HepG2 (cell line): ENCODE data around the gene CLMP. TPM values are rescaled to one million over a fixed set of nuclear protein-coding genes. Genes with fewer than 3 reads are reported as not detected.

Experiments used
- GATA4 ChIP-seq: sonication (generic); IDR thresholded peaks from 2 replicates; pipeline ENCODE4 v1.6.1; 2016; ENCODE audit warnings: antibody characterized with exemption, low read depth, borderline replicate concordance
- HMGXB4 ChIP-seq, 2 experiments: sonication (generic) in 1 of 2; formaldehyde crosslinking in 1 of 2; IDR thresholded peaks; 2 replicates each; pipeline versions ENCODE4 v1.4.0 to v1.6.1; 2018 to 2020; ENCODE audit warnings: missing genetic modification reagents in 2 of 2, borderline replicate concordance in 1 of 2, low read depth in 1 of 2, mild to moderate bottlenecking in 1 of 2, missing biosample characterization in 1 of 2
- HOXA5 ChIP-seq: sonication (generic); formaldehyde crosslinking; IDR thresholded peaks from 2 replicates; pipeline ENCODE4 v1.4.0; 2020; ENCODE audit warnings: missing genetic modification reagents
- KDM4B ChIP-seq: sonication (generic); formaldehyde crosslinking; IDR thresholded peaks from 2 replicates; pipeline ENCODE4 v1.4.0; 2020; ENCODE audit warnings: missing genetic modification reagents
- MBD4 ChIP-seq: IDR thresholded peaks from 2 replicates; pipeline ENCODE4 v1.6.1; 2012; ENCODE audit warnings: low read length, inconsistent platforms, borderline replicate concordance
- NFE2L2 ChIP-seq: fragments of 150-350 bp; IDR thresholded peaks from 2 replicates; pipeline ENCODE4 v1.6.1; 2014; ENCODE audit warnings: low read length
- REST ChIP-seq, 2 experiments: IDR thresholded peaks; 2 replicates each; pipeline ENCODE4 v1.6.1; 2011 to 2012; ENCODE audit warnings: low read length in 2 of 2, borderline replicate concordance in 1 of 2, low read depth in 1 of 2, mild to moderate bottlenecking in 1 of 2, moderate library complexity in 1 of 2
- SP140L ChIP-seq: sonication (generic); formaldehyde crosslinking; IDR thresholded peaks from 2 replicates; pipeline ENCODE4 v1.4.0; 2020; ENCODE audit warnings: missing genetic modification reagents, borderline replicate concordance
- SPEN ChIP-seq: sonication (generic); formaldehyde crosslinking; IDR thresholded peaks from 2 replicates; pipeline ENCODE4 v1.5.1; 2020; ENCODE audit warnings: low read depth, mild to moderate bottlenecking, missing genetic modification reagents
- TARDBP ChIP-seq: sonication (generic); formaldehyde crosslinking; IDR thresholded peaks from 2 replicates; pipeline ENCODE4 v1.8.0; 2022; ENCODE audit warnings: mild to moderate bottlenecking, missing genetic modification reagents
- TCF7 ChIP-seq: sonication (generic); IDR thresholded peaks from 2 replicates; pipeline ENCODE4 v1.6.1; 2016; ENCODE audit warnings: antibody characterized with exemption, low read depth
- ZBTB39 ChIP-seq: sonication (generic); formaldehyde crosslinking; IDR thresholded peaks from 2 replicates; pipeline ENCODE4 v1.5.0; 2020; ENCODE audit warnings: missing genetic modification reagents
- ZFY ChIP-seq: sonication (generic); formaldehyde crosslinking; IDR thresholded peaks from 2 replicates; pipeline ENCODE4 v1.4.0; 2020; ENCODE audit warnings: missing genetic modification reagents
- ZNF773 ChIP-seq: sonication (generic); formaldehyde crosslinking; IDR thresholded peaks from 2 replicates; pipeline ENCODE4 v1.4.0; 2020; ENCODE audit warnings: missing genetic modification reagents, borderline replicate concordance
- polyA plus RNA-seq, 8 experiments: library from polyadenylated mRNA; depleted of rRNA in 3 of 8; stranded (reverse) in 7 of 8; unstranded in 1 of 8; fragments of >200 nt; fragmentation: Illumina TruSeq in 4 of 8; extraction: Trizol in 4 of 8; gene quantifications; 2 replicates each; pipeline versions ENCODE4 v1.2.1 to v1.2.3, GENCODE V29; 2011 to 2016; ENCODE audit warnings: low read depth in 4 of 8, missing spikeins in 1 of 8, mixed read lengths in 1 of 8; ENCODE audit not compliant: insufficient read depth in 1 of 8
- total RNA-seq, 5 experiments: library from RNA; depleted of rRNA; stranded (reverse); fragments of >200 nt; fragmentation: Illumina TruSeq; extraction: Trizol; gene quantifications; 2 replicates each; pipeline ENCODE4 v1.2.3, GENCODE V29; 2016; ENCODE audit warnings: low read depth in 1 of 5
- TF ChIP-seq, protein P1 (sequence below): sonication (generic); formaldehyde crosslinking; IDR thresholded peaks from 2 replicates; pipeline ENCODE4 v1.4.0; 2020; ENCODE audit warnings: missing genetic modification reagents, low read depth, mild to moderate bottlenecking, borderline replicate concordance

CLMP gene
- total and polyA plus RNA-seq, 2 of the 13 experiments (the other 11 are each of a cell fraction or from before 2014, with no cell fraction given), result not detected

- peak; percentile 70 to 78; a peak in 3 of 4 replicates for TF ChIP-seq HMGXB4 (CRISPR knock-in tag; IDR thresholded peaks at IDR 0.05; ENCODE audit: borderline replicate concordance in 1 of 2, low read depth in 1 of 2)
- TF ChIP-seq GATA4, result no peak
- no peak for TF ChIP-seq NFE2L2
- TF ChIP-seq HOXA5, result no peak; the same call in 1 of the 2 replicates
- TF ChIP-seq SP140L, result no peak
- TF ChIP-seq ZFY (CRISPR knock-in tag), result peak; percentile 36; the same call in 1 of the 2 replicates
- no peak for TF ChIP-seq REST (IDR thresholded peaks at IDR 0.05; ENCODE audit: borderline replicate concordance in 1 of 2, low read depth in 1 of 2, low read length in 2 of 2)
- peak; percentile 42 for TF ChIP-seq SPEN
- TF ChIP-seq, protein P1, sequence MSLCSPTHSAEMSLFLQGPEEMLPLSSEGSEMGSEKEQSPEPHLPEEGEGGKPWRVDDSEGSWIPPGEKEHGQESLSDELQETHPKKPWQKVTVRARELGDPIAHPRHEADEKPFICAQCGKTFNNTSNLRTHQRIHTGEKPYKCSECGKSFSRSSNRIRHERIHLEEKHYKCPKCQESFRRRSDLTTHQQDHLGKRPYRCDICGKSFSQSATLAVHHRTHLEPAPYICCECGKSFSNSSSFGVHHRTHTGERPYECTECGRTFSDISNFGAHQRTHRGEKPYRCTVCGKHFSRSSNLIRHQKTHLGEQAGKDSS, result no peak
- no peak for TF ChIP-seq KDM4B
- TF ChIP-seq TARDBP (CRISPR knock-in tag), result peak; percentile 81
- TF ChIP-seq MBD4, result no peak
- TF ChIP-seq ZNF773, result no peak; the same call in 1 of the 2 replicates
- no peak for TF ChIP-seq TCF7
- TF ChIP-seq ZBTB39, result no peak
Observed at GRCh38 chr11:123062158-123062891, 132.7 kb downstream of the CLMP start (continued).
